Measurements from ENCODE around the gene JSRP1. TPM values are rescaled to one million over a fixed set of nuclear protein-coding genes. Genes with fewer than 3 reads are reported as not detected.
A peak's percentile ranks its signal among the peaks of the same experiment; 100 is the strongest.

JSRP1 gene
- total RNA-seq, 4 donors from 2014 or later = not detected

- Histone ChIP-seq H3K36me3 (peaks cover 0 to 65% (median 5%) of the 10 kb centered on the region in 3 donors), H3K4me3 (no peak overlapping the region), H3K27ac (peak overlapping the region in 2 of 4 donors; percentile 33 to 70), H3K27me3 (no peaks in the 10 kb centered on the region), H3K9me3 (no peaks in the 10 kb centered on the region), H3K4me1 (peaks cover 0 to 50% (median 20%) of the 10 kb centered on the region in 4 donors)
- TF ChIP-seq EP300 (IDR thresholded peaks at IDR 0.05) = no peak
- no peak for TF ChIP-seq POLR2A (IDR thresholded peaks at IDR 0.05)
- TF ChIP-seq CTCF (IDR thresholded peaks at IDR 0.05) = no peak
- 66 to 79% methylated on average over 18 to 23 of the region's 30 CpGs for WGBS, 2 donors
- DNase-seq (ENCODE audit: low spot score in 2 of 2) = no peak
Observed at GRCh38 chr19:2232286-2233151, 23.7 kb downstream of the JSRP1 start.

GRCh38 chr19:2231621-2232221, 24.5 kb downstream of the JSRP1 start:
- H3K36me3 ChIP-seq = peaks cover 2 to 73% (median 12%) of the 10 kb centered on the region in 3 donors
- DNase-seq (ENCODE audit: low spot score in 2 of 2) = no peak
- TF ChIP-seq CTCF (IDR thresholded peaks at IDR 0.05) = peak in 1 of 5 experiments; percentile 17
- TF ChIP-seq POLR2A (IDR thresholded peaks at IDR 0.05) = no peak
- H3K27ac ChIP-seq = peak overlapping the region in 3 of 4 donors; percentile 21 to 70 (median 33)
- H3K27me3 ChIP-seq = no peaks in the 10 kb centered on the region
- 67 to 80% methylated on average over 11 to 18 of the region's 21 CpGs for WGBS, 2 donors
- no peaks in the 10 kb centered on the region for H3K9me3 ChIP-seq
- H3K4me1 ChIP-seq = peaks cover 0 to 46% (median 16%) of the 10 kb centered on the region in 4 donors
- H3K4me3 ChIP-seq = no peak overlapping the region

GRCh38 chr19:2230807-2231533, 25.2 kb downstream of the JSRP1 start:
- H3K4me3 ChIP-seq = no peak overlapping the region
- peaks cover 0 to 46% (median 16%) of the 10 kb centered on the region in 4 donors for H3K4me1 ChIP-seq
- H3K36me3 ChIP-seq = peaks cover 2 to 80% (median 13%) of the 10 kb centered on the region in 3 donors
- no peaks in the 10 kb centered on the region for H3K9me3 ChIP-seq
- TF ChIP-seq EP300 (IDR thresholded peaks at IDR 0.05) (no peak), POLR2A (IDR thresholded peaks at IDR 0.05) (no peak), CTCF (IDR thresholded peaks at IDR 0.05) (no peak)
- 69 to 71% methylated on average over 11 to 12 of the region's 12 CpGs for WGBS, 2 donors
- no peaks in the 10 kb centered on the region for H3K27me3 ChIP-seq
- no peak for DNase-seq (ENCODE audit: low spot score in 2 of 2)
- peak overlapping the region in 3 of 4 donors; percentile 3 to 70 (median 21) for H3K27ac ChIP-seq

- 91 to 94% methylated on average over 43 of the region's 43 CpGs for WGBS, 2 donors
- no peak for DNase-seq (ENCODE audit: low spot score in 2 of 2)
- H3K4me1 ChIP-seq = peaks cover 0 to 43% (median 13%) of the 10 kb centered on the region in 4 donors
- H3K4me3 ChIP-seq = no peak overlapping the region
- H3K9me3 ChIP-seq = no peaks in the 10 kb centered on the region
- peaks cover 2 to 89% (median 13%) of the 10 kb centered on the region in 3 donors for H3K36me3 ChIP-seq
- H3K27me3 ChIP-seq = no peaks in the 10 kb centered on the region
- no peak for TF ChIP-seq CTCF (IDR thresholded peaks at IDR 0.05)
- no peak for TF ChIP-seq EP300 (IDR thresholded peaks at IDR 0.05)
- no peak for TF ChIP-seq POLR2A (IDR thresholded peaks at IDR 0.05)
- no peak overlapping the region for H3K27ac ChIP-seq
Observed at GRCh38 chr19:2230033-2230531, 26.1 kb downstream of the JSRP1 start.
